ENCODE data around the gene SLC22A4.

GRCh38 chr5:132281856-132282614 lies 12.2 kb upstream of the SLC22A4 start:
- TF ChIP-seq CTCF (IDR thresholded peaks at IDR 0.05) (no peak), POLR2A (IDR thresholded peaks at IDR 0.05) (no peak)
